ENCODE data around the gene OR11H6.

GRCh38 chr14:20194101-20194500, 29.4 kb upstream of the OR11H6 start:
- TF ChIP-seq CTCF (conservative IDR thresholded peaks at IDR 0.05 in 1 of 2, IDR thresholded peaks at IDR 0.05 in 1 of 2; ENCODE audit: extremely low read depth in 1 of 2, insufficient read depth in 1 of 2, low read depth in 1 of 2, low read length in 2 of 2): no peak
- TF ChIP-seq EZH2 (IDR thresholded peaks at IDR 0.05; ENCODE audit: borderline replicate concordance, low read length): no peak
